B cell (primary cell): ENCODE results near the gene GSE1.

Experiments
- EZH2 ChIP-seq: IDR thresholded peaks from 2 replicates; pipeline ENCODE4 v1.6.1; 2012; ENCODE audit warnings: borderline replicate concordance, low read depth, mild to moderate bottlenecking, moderate library complexity, low read length; ENCODE audit not compliant: insufficient read depth, poor library complexity, severe bottlenecking
- TF ChIP-seq, protein P1 (sequence below): fragments of 200-600 bp; IDR thresholded peaks from one replicate; pipeline ENCODE4 v1.8.0; 2022; ENCODE audit warnings: antibody characterized with exemption, mild to moderate bottlenecking

DNA sequence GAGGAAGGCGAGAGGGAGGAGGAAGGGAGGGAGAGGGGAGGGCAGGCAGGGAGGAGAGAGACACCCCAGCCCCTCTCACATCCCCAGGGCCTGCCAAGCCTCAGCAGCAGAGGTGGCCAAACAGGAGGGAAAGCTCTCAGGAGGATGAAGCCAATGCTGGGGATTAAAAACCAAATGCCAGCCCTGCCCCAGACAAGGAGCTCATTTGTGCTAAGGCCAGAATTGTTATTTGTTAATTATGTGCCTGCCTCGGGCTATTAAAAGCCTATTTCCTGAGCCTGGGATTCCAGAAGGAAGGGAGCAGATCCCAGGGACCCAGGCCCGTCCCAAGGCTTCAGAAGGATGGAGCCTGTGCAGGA is 103.5 kb downstream of the GSE1 start:
- TF ChIP-seq, protein P1, sequence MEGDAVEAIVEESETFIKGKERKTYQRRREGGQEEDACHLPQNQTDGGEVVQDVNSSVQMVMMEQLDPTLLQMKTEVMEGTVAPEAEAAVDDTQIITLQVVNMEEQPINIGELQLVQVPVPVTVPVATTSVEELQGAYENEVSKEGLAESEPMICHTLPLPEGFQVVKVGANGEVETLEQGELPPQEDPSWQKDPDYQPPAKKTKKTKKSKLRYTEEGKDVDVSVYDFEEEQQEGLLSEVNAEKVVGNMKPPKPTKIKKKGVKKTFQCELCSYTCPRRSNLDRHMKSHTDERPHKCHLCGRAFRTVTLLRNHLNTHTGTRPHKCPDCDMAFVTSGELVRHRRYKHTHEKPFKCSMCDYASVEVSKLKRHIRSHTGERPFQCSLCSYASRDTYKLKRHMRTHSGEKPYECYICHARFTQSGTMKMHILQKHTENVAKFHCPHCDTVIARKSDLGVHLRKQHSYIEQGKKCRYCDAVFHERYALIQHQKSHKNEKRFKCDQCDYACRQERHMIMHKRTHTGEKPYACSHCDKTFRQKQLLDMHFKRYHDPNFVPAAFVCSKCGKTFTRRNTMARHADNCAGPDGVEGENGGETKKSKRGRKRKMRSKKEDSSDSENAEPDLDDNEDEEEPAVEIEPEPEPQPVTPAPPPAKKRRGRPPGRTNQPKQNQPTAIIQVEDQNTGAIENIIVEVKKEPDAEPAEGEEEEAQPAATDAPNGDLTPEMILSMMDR = no peak
- no peak for TF ChIP-seq EZH2
